DOHH2 (cell line): ENCODE data around the gene CD19.

Experiments
- EZH2phosphoT487 ChIP-seq: fragments of 200-600 bp; sonication (generic); IDR thresholded peaks from 2 replicates; pipeline ENCODE4 v1.6.1; 2017; ENCODE audit warnings: borderline replicate concordance, mild to moderate bottlenecking, antibody characterized with exemption, low read length, moderate library complexity, mixed read lengths
- TF ChIP-seq, protein P1 (sequence below): fragments of 200-600 bp; sonication (generic); IDR thresholded peaks from one replicate; pipeline ENCODE4 v1.5.1; 2014; ENCODE audit warnings: antibody characterized with exemption, mild to moderate bottlenecking, low read depth, low read length; ENCODE audit not compliant: poor library complexity, severe bottlenecking

DNA sequence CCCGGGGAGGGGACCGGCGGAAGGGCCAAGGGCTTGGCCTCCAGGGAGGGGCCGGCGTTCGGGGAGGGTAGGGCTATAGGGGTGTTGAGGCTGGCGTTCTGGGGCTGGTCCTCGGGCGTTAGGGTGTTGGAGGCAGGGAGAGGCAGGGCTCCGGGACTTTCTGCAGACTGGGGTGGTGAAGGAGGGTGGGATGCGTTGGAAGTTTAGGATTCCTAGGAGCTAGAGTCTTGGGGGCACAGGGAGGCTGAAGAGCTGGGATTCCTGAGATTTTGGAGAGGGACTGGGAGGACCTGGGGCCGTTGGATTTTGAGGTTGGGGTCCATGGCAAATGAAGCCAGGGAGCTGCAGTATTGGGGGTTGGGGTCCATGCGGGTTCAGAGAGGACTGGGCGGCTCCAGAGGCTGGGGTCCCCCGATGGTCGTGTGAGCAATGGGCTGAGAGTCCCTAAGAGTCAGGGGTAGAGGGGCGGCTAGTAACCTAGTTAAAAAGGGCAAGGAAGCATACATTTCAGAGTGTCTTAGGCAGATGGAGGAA is 19.7 kb downstream of the CD19 start:
- TF ChIP-seq, protein P1, sequence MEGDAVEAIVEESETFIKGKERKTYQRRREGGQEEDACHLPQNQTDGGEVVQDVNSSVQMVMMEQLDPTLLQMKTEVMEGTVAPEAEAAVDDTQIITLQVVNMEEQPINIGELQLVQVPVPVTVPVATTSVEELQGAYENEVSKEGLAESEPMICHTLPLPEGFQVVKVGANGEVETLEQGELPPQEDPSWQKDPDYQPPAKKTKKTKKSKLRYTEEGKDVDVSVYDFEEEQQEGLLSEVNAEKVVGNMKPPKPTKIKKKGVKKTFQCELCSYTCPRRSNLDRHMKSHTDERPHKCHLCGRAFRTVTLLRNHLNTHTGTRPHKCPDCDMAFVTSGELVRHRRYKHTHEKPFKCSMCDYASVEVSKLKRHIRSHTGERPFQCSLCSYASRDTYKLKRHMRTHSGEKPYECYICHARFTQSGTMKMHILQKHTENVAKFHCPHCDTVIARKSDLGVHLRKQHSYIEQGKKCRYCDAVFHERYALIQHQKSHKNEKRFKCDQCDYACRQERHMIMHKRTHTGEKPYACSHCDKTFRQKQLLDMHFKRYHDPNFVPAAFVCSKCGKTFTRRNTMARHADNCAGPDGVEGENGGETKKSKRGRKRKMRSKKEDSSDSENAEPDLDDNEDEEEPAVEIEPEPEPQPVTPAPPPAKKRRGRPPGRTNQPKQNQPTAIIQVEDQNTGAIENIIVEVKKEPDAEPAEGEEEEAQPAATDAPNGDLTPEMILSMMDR, result no peak
- TF ChIP-seq EZH2phosphoT487, result no peak
